Keratinocyte (primary cell): ENCODE measurements around the gene UNC13B. TPM values are rescaled to one million over a fixed set of nuclear protein-coding genes. Genes with fewer than 3 reads are reported as not detected.
A peak's percentile ranks its signal among the peaks of the same experiment; 100 is the strongest.

Source experiments
- DNase-seq: peaks from one replicate; pipeline ENCODE4 v3.0.0-alpha.2; 2011; ENCODE audit warnings: low read depth, missing footprints, low spot score
- FAIRE-seq: peaks from 2 replicates; lab custom pipeline; 2011; peaks lifted over from hg19 to GRCh38; lab: Jason Lieb, UNC
- H2AFZ ChIP-seq: 2 replicates; pipeline ENCODE4 v1.6.0; 2012; ENCODE audit warnings: low read length, control low read depth, inconsistent platforms; ENCODE audit not compliant: control insufficient read depth
- H3K27ac ChIP-seq: 2 replicates; pipeline ENCODE4 v1.5.1; 2011; ENCODE audit warnings: low read length; ENCODE audit not compliant: control insufficient read depth, insufficient read depth
- H3K27me3 ChIP-seq: 3 replicates; pipeline ENCODE4 v1.6.0; 2011; ENCODE audit warnings: low read length; ENCODE audit not compliant: control insufficient read depth, insufficient read depth; ENCODE audit errors: extremely low read depth
- H3K36me3 ChIP-seq, 2 experiments: 2 replicates in 1 of 2; 3 replicates in 1 of 2; pipeline ENCODE4 v1.5.1; 2011; ENCODE audit warnings: low read length in 2 of 2, mild to moderate bottlenecking in 1 of 2; ENCODE audit not compliant: control insufficient read depth in 2 of 2, insufficient read depth in 2 of 2; ENCODE audit errors: extremely low read depth in 1 of 2
- H3K4me1 ChIP-seq: 3 replicates; pipeline ENCODE4 v1.5.1; 2011; ENCODE audit warnings: low read length; ENCODE audit not compliant: control insufficient read depth, insufficient read depth; ENCODE audit errors: extremely low read depth
- H3K4me2 ChIP-seq: 3 replicates; pipeline ENCODE4 v1.6.0; 2011; ENCODE audit warnings: low read depth, low read length; ENCODE audit not compliant: control insufficient read depth, insufficient read depth; ENCODE audit errors: extremely low read depth
- H3K4me3 ChIP-seq, 3 experiments: fragments of 200-600 bp in 1 of 3; sonication (generic) in 1 of 3; 2 replicates in 2 of 3; 3 replicates in 1 of 3; pipeline ENCODE4 v1.5.1; 2011 to 2016; ENCODE audit warnings: low read length in 3 of 3, mild to moderate bottlenecking in 3 of 3, control low read depth in 2 of 3, inconsistent platforms in 1 of 3, low read depth in 1 of 3, mixed read lengths in 1 of 3, mixed run types in 1 of 3, moderate library complexity in 1 of 3; ENCODE audit not compliant: control insufficient read depth in 2 of 3, insufficient read depth in 2 of 3; ENCODE audit errors: extremely low read depth in 1 of 3
- H3K79me2 ChIP-seq: 2 replicates; pipeline ENCODE4 v1.6.0; 2012; ENCODE audit warnings: low read length; ENCODE audit not compliant: control insufficient read depth, insufficient read depth
- H3K9ac ChIP-seq: 3 replicates; pipeline ENCODE4 v1.6.0; 2011; ENCODE audit warnings: low read length; ENCODE audit not compliant: control insufficient read depth, insufficient read depth; ENCODE audit errors: extremely low read depth
- H3K9me1 ChIP-seq: 3 replicates; pipeline ENCODE4 v1.6.0; 2011; ENCODE audit warnings: low read length; ENCODE audit not compliant: control insufficient read depth, insufficient read depth; ENCODE audit errors: extremely low read depth
- H3K9me3 ChIP-seq: 2 replicates; pipeline ENCODE4 v1.5.1; 2012; ENCODE audit warnings: low read depth, low read length; ENCODE audit not compliant: control insufficient read depth
- H4K20me1 ChIP-seq: 3 replicates; pipeline ENCODE4 v1.6.0; 2011; ENCODE audit warnings: low read length; ENCODE audit not compliant: control insufficient read depth, insufficient read depth; ENCODE audit errors: extremely low read depth
- CTCF ChIP-seq, 3 experiments: IDR thresholded peaks in 1 of 3; conservative IDR thresholded peaks in 1 of 3; optimal IDR thresholded peaks in 1 of 3; 2 replicates in 2 of 3; 3 replicates in 1 of 3; pipeline versions ENCODE3 to v1.5.1; 2011; ENCODE audit warnings: low read length in 3 of 3, mild to moderate bottlenecking in 3 of 3, moderate library complexity in 2 of 3, control low read depth in 1 of 3, inconsistent platforms in 1 of 3; ENCODE audit not compliant: insufficient read depth in 2 of 3; ENCODE audit errors: extremely low read depth in 1 of 3
- EZH2 ChIP-seq: IDR thresholded peaks from one replicate; pipeline ENCODE4 v1.6.1; 2012; ENCODE audit warnings: inconsistent platforms, mild to moderate bottlenecking, low read length, moderate library complexity
- dilution Hi-C: fragments of 300-500 bp; cut with MboI; formaldehyde crosslinking; loops from one replicate; pipeline ENCODE4 v1.7.0; 2020; ENCODE audit warnings: low sequenced_read_pairs; ENCODE audit not compliant: extremely low pct_ligation_motif_present
- polyA plus RNA-seq, 5 experiments: library from polyadenylated mRNA; depleted of rRNA in 3 of 5; stranded (reverse) in 3 of 5; stranded (forward) in 1 of 5; unstranded in 1 of 5; fragments of >200 nt; gene quantifications; 1 replicate in 1 of 5; 2 replicates in 3 of 5; 3 replicates in 1 of 5; pipeline versions ENCODE4 v1.2.1 to v1.2.3, GENCODE V29; 2011 to 2012; ENCODE audit warnings: missing spikeins in 2 of 5, low read depth in 1 of 5, low replicate concordance in 1 of 5

The UNC13B gene
- polyA plus RNA-seq, 1 donor (not counting 4 experiments of a cell fraction or from before 2014, with no cell fraction given): 9.3 TPM

- FAIRE-seq (no peak), DNase-seq (no peak)
- no peaks in the 10 kb centered on the region for H3K27me3 ChIP-seq
- no peaks in the 10 kb centered on the region for H3K4me1 ChIP-seq
- dilution Hi-C loops: no loop called here
- H3K4me2 ChIP-seq: no peak overlapping the region
- H3K79me2 ChIP-seq: no peaks in the 10 kb centered on the region
- H3K9ac ChIP-seq: no peak overlapping the region
- no peaks in the 10 kb centered on the region for H3K36me3 ChIP-seq
- H3K9me1 ChIP-seq: no peaks in the 10 kb centered on the region
- H3K27ac ChIP-seq: no peak overlapping the region
- H4K20me1 ChIP-seq: no peaks in the 10 kb centered on the region
- no peak overlapping the region for H2AFZ ChIP-seq
- H3K4me3 ChIP-seq: no peak overlapping the region
- TF ChIP-seq CTCF (optimal IDR thresholded peaks at IDR 0.05 in 1 of 3, IDR thresholded peaks at IDR 0.05 in 1 of 3, conservative IDR thresholded peaks at IDR 0.05 in 1 of 3; ENCODE audit: extremely low read depth in 1 of 3, insufficient read depth in 2 of 3, low read length in 3 of 3) (peak; percentile 9 to 44 (median 26)), EZH2 (no peak)
- H3K9me3 ChIP-seq: no peaks in the 10 kb centered on the region
Observed at GRCh38 chr9:35415402-35416097, 253.7 kb downstream of the UNC13B start.

DNA sequence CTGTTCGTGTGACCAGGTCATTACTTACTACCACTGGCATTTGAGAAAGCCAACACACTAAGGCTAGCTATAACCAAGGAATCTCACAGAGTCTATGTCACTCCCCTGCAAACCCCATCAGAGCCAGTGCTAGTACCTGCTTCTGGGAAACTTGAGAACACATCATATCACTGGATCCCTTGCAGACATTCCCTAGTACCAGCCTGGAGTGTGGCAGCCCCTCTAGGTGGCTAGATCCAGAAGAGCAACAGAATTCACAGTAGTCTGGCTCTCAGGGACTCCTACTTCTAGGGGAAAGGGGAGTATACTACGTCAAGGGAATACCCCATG is 254.3 kb downstream of the UNC13B start:
- Histone ChIP-seq H4K20me1 (no peaks in the 10 kb centered on the region), H3K36me3 (no peaks in the 10 kb centered on the region), H3K4me3 (no peak overlapping the region), H3K9me3 (no peaks in the 10 kb centered on the region), H3K27me3 (no peaks in the 10 kb centered on the region), H3K4me2 (no peak overlapping the region), H3K27ac (no peak overlapping the region), H2AFZ (no peak overlapping the region), H3K9me1 (no peaks in the 10 kb centered on the region), H3K79me2 (no peaks in the 10 kb centered on the region), H3K9ac (no peak overlapping the region), H3K4me1 (no peaks in the 10 kb centered on the region)
- FAIRE-seq: no peak
- no peak for TF ChIP-seq CTCF (optimal IDR thresholded peaks at IDR 0.05 in 1 of 3, IDR thresholded peaks at IDR 0.05 in 1 of 3, conservative IDR thresholded peaks at IDR 0.05 in 1 of 3; ENCODE audit: extremely low read depth in 1 of 3, insufficient read depth in 2 of 3, low read length in 3 of 3)
- no peak for TF ChIP-seq EZH2
- DNase-seq: no peak
- dilution Hi-C loops: no loop called here
